ENCODE data around the gene ZNF544.

- TF ChIP-seq CTCF (IDR thresholded peaks at IDR 0.05) (no peak), POLR2A (IDR thresholded peaks at IDR 0.05) (no peak)
These were observed 24.8 kb upstream of the ZNF544 start for GRCh38 chr19:58203814-58204475.
